ENCODE data around the gene SLC29A4. TPM values are rescaled to one million over a fixed set of nuclear protein-coding genes. Genes with fewer than 3 reads are reported as not detected.

SLC29A4 gene, protein sequence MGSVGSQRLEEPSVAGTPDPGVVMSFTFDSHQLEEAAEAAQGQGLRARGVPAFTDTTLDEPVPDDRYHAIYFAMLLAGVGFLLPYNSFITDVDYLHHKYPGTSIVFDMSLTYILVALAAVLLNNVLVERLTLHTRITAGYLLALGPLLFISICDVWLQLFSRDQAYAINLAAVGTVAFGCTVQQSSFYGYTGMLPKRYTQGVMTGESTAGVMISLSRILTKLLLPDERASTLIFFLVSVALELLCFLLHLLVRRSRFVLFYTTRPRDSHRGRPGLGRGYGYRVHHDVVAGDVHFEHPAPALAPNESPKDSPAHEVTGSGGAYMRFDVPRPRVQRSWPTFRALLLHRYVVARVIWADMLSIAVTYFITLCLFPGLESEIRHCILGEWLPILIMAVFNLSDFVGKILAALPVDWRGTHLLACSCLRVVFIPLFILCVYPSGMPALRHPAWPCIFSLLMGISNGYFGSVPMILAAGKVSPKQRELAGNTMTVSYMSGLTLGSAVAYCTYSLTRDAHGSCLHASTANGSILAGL
- total RNA-seq, result 10 to 100 TPM in 1 of 2 donors, 1 to 10 TPM in 1; 4.6 to 20.7 TPM

DNA sequence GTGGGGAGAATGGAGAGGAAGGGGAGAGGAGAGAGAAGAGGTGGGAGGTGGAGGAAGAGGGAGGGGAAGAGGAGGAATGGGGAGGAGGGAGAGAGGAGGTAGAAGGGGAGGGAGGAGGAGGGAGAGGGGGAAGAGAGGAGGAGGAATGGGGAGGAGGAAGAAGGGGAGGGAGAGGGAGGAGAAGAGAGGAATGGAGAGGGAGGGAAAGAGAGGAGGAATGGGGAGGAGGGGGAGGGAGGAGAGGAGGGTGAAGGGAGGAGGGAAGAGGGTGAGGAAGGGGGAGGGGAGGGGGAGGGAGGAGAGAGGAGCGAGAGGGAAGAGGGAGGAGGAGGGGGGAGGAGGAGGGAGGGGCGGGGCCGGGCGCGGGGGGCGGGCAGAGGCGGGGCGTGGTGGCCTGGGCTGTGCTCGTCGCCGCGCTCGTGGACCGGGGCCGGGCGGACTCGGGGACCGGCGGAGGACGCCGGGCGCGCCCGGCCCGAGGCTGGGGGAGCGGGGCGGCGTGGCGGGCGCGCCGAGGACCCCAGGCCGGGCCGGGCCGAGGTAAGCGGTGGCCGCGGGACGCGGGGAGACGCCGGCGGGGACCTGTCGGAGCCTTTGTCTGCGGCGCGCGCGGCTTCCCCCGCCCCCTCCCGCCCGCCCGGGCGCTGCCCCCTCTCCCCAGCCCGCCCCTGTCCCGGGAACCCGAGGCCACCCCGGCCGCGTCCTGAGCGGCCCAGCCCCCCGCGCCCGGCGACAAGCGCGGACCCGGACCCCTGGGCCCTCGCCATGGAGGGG is at the start of gene SLC29A4:
SLC29A4 (plus strand) TSS at position 401 of the 774 bp plus-strand sequence. CDS start 4,874 bp downstream, outside the sequence.
- no peaks in the 10 kb centered on the region for H3K27me3 ChIP-seq
- TF ChIP-seq, protein P1, sequence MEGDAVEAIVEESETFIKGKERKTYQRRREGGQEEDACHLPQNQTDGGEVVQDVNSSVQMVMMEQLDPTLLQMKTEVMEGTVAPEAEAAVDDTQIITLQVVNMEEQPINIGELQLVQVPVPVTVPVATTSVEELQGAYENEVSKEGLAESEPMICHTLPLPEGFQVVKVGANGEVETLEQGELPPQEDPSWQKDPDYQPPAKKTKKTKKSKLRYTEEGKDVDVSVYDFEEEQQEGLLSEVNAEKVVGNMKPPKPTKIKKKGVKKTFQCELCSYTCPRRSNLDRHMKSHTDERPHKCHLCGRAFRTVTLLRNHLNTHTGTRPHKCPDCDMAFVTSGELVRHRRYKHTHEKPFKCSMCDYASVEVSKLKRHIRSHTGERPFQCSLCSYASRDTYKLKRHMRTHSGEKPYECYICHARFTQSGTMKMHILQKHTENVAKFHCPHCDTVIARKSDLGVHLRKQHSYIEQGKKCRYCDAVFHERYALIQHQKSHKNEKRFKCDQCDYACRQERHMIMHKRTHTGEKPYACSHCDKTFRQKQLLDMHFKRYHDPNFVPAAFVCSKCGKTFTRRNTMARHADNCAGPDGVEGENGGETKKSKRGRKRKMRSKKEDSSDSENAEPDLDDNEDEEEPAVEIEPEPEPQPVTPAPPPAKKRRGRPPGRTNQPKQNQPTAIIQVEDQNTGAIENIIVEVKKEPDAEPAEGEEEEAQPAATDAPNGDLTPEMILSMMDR (IDR thresholded peaks at IDR 0.05), result no peak
- no peaks in the 10 kb centered on the region for H3K4me1 ChIP-seq
- H3K9me3 ChIP-seq, result no peaks in the 10 kb centered on the region
- H3K4me3 ChIP-seq, result peak within 1 kb of the TSS; percentile 38
- H3K36me3 ChIP-seq, result no peaks in the 10 kb centered on the region
- peak; percentile 58 for DNase-seq
- intact Hi-C loops (cut with DNase I), result no loop called here
- H3K27ac ChIP-seq, result no peak within 1 kb of the TSS
- peak within 1 kb of the TSS in 1 of 2 donors; percentile 24 for H3K9ac ChIP-seq (ENCODE audit: low read depth in 2 of 2, low read length in 2 of 2)

DNA sequence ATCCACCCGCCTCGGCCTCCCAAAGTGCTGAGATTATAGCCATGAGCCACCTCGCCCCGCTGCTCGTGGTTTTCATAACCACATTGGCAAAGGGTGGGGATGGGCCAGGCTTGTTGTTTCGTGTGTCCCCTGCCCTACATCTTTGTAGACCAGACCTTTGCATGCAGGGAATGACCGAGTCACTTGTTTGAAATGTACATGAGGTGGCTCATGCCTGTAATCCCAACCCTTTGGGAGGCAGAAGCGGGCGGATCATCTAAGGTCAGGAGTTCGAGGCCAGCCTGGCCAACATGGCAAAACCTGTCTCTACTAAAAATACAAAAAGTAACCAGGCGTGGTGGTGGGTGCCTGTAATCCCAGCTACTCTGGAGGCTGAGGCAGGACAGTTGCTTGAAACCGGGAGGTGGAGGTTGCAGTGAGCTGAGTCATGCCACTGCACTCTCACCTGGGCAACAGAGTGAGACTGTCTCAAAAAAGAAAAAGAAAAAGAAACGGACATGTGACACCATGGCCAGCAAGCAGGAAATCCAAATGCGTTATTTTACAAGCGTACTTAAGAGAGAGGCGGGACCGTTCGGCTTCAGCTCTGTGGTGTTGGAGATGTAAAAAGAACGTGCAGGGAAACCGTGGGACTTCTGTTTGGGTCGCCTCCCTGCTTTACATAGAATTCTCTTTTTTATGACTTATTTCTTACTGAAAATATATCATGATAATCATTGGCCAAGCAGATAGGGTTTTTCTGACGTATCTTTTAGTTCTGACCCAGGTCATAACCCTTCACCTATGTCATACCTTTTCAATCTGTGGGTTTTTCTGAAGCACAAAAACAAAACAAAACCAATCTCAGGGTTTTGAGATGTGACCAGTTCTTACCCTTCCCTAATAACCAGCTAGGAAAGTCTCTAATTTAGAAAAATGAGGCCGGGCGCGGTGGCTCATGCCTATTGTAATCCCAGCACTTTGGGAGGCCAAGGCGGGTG is 47.6 kb upstream of the SLC29A4 start:
- H3K4me1 ChIP-seq, result no peaks in the 10 kb centered on the region
- H3K27ac ChIP-seq, result no peak overlapping the region
- no peak for DNase-seq
- H3K9me3 ChIP-seq, result no peaks in the 10 kb centered on the region
- H3K27me3 ChIP-seq, result no peaks in the 10 kb centered on the region
- peaks cover 10% of the 10 kb centered on the region for H3K36me3 ChIP-seq
- H3K4me3 ChIP-seq, result no peak overlapping the region
- TF ChIP-seq, protein P1 (IDR thresholded peaks at IDR 0.05), result no peak
- intact Hi-C loops (cut with DNase I), result no loop called here
- H3K9ac ChIP-seq (ENCODE audit: low read depth in 2 of 2, low read length in 2 of 2), result no peak overlapping the region

DNA sequence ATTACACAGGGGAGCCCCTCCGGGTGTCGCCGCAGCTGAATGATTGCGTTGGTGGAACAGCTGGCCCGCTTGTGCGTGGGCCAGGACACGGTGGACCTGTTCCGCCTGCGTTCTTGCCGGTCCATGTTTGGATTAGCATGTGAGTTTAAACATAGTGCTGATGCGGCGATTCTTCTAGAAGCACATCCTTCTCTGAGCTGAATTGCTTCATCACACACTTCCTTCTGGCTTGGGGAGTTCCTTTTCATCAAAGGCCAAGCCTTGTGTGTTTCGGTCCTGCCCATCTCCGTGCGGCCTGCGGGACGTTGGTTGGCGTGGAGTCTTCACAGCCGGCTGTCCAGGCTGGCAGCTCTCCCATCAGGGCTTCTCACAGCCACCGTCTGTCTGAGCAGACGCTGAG is 45.5 kb upstream of the SLC29A4 start:
- TF ChIP-seq, protein P1 (IDR thresholded peaks at IDR 0.05), result no peak
- intact Hi-C loops (cut with DNase I), result no loop called here
- Histone ChIP-seq H3K4me3 (no peak overlapping the region), H3K27ac (peak overlapping the region; percentile 0), H3K4me1 (no peaks in the 10 kb centered on the region), H3K36me3 (no peaks in the 10 kb centered on the region), H3K27me3 (no peaks in the 10 kb centered on the region), H3K9me3 (no peaks in the 10 kb centered on the region), H3K9ac (ENCODE audit: low read depth in 2 of 2, low read length in 2 of 2) (no peak overlapping the region)
- peak; percentile 29 for DNase-seq

DNA sequence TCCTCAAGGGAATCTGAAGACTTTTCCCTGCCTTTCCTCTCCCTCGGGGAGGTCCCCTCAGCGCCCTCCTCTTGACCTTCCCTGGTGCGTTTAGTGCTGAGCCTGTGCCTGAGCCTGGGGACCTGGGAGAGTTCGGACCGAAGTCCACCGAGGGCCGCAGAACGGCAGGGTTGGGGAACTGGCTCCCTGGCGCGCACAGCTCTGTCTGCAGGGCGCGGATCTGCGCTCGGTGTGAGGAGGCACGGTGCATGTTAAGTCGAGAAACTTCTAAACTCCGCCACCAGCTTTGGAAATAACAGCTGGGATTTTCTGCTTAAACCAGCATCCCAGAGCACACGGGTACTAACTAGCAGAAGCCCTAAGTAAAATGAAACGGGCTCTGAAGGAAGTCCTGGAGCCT is 44.2 kb upstream of the SLC29A4 start:
- H3K27ac ChIP-seq, result no peak overlapping the region
- H3K36me3 ChIP-seq, result no peaks in the 10 kb centered on the region
- H3K27me3 ChIP-seq, result no peaks in the 10 kb centered on the region
- intact Hi-C loops (cut with DNase I), result no loop called here
- no peak overlapping the region for H3K9ac ChIP-seq (ENCODE audit: low read depth in 2 of 2, low read length in 2 of 2)
- TF ChIP-seq, protein P1 (IDR thresholded peaks at IDR 0.05), result no peak
- H3K4me1 ChIP-seq, result no peaks in the 10 kb centered on the region
- DNase-seq, result no peak
- H3K9me3 ChIP-seq, result no peaks in the 10 kb centered on the region
- H3K4me3 ChIP-seq, result no peak overlapping the region
